DLD1 (cell line): Measurements from ENCODE around the gene ULBP3.
"Not testable (repeated sequence)": the region's sequence is repeated elsewhere in the genome, so short reads cannot be mapped to it uniquely, and the experiment has no call there.

Experiments
- in situ Hi-C: cut with HindIII; loops from 2 replicates; pipeline ENCODE4 v1.10.0; 2017; ENCODE audit warnings: low sequenced_read_pairs

Gene ULBP3

DNA sequence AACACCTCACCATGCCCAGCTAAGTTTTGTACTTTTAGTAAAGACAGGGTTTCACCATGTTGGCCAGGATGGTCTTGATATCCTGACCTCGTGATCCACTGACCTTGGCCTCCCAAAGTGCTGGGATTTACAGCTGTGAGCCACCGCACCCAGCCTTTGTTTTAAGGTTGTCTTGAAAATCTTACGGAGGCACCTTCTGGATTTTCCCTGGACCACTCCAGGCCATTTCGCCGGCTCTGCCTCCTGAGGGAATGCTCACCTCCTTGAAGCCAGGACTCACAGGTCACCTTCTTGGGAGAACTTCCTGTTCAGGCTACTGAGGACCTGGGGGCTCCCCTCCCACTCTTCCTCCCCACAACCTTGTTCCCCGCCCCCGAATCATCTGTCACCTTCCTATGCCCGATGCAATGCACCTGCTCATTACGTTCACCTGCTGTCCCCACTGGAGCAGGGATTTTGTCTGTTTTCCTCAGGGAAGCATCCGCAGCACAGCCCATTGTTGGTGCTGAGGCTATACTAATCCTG lies 24.2 kb downstream of the ULBP3 start:
- in situ Hi-C loops = no loop called here

DNA sequence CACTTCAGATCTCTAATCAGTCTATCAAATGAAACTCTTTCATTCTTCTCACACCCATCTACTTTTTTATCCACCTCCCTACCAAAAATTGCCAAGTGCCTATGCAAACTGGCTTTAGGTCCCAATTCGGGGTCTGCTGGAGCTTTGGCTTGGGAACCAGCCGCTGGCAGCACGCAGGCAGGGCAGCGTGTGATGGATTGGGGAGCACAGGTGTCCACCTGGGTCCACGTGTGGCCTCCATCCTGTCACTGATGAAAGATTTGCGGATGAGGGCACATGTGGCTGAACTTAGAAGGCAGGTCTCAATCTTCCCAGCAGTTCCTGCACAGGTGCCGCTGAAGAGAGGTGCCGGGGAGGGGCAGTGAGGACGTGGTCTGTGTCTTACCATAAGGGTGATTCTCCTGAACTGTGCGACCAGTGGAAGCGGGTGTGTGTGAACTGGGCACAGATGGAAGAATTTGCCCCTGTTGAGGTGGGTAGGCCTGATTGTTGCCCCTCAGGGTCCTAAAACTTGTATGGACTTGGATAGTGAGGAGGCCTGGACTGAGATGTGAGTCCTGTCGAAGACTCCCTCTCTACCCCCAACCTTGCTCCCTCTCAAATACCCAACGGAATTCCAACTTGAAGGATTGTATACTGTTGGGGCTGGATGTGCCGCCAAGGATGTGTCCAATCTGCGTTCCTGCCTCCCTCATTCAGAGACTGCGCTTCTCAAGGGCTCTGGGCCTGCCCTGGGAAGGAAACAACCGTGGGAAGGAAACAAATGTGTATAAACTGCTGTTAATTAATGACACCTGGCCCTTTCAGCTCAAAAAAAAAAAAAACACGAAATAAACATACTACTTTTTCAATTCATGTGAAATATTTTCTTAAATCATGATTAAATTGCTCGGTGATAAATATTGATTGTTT lies 25.2 kb downstream of the ULBP3 start:
- in situ Hi-C loops = no loop called here

DNA sequence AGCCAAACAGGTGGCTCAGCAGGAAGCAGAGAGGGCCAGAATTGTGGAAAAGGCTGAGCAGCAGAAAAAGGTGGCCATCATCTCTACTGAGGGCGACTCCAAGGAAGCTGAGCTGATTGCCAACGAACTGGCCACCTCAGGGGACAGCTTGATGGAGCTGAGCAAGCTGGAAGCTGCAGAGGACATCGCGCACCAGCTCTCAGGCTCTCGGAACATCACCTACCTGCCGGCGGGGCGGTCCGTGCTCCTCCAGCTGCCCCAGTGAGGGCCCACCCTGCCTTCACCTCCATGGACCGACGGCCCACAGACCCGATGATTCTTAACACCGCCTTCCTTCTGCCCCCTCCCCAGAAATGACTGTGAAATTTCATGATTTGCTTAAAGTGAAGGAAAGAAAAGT lies 25.8 kb downstream of the ULBP3 start:
- in situ Hi-C loops = no loop called here

DNA sequence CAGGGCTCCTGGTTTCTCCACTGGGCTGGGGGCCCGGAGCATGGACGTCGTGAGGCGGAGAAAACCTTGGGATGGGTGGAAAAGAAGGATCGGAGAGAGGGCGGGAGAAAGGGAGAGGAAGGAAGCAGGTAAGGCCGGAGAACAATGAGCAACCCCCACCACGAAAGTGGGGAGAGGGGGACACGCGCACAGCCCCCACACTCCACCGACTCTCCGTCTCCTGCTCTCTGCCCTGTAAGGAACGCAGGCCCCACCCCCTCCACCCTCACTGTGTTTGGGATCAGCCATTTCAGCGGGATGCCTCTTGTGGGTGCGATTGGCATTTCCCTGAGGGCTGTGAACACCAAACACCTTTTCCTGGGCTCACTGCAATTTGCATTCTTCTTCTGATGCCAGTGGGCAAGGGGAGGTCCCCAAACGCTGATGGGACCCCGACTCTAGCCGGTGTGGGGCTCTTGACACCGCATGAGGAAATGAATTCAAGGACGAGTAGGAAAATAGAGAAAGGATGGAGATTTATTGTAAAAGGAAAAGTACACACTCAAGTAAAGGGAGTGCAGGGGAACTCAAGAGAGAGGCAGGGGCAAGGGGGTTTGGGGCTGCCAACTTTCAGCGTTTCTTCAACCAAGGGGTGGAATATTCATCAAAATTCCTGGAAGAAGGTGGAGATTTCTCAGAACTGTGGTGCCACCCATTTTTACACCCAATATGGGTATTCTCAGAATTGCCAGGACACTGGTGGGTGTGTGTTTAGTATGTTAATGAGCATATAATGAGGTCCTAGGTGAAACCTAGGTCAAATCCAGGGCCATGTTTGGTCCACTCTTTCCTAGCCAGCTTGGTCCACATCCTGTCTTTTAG lies 30.5 kb downstream of the ULBP3 start:
- in situ Hi-C loops = no loop called here

DNA sequence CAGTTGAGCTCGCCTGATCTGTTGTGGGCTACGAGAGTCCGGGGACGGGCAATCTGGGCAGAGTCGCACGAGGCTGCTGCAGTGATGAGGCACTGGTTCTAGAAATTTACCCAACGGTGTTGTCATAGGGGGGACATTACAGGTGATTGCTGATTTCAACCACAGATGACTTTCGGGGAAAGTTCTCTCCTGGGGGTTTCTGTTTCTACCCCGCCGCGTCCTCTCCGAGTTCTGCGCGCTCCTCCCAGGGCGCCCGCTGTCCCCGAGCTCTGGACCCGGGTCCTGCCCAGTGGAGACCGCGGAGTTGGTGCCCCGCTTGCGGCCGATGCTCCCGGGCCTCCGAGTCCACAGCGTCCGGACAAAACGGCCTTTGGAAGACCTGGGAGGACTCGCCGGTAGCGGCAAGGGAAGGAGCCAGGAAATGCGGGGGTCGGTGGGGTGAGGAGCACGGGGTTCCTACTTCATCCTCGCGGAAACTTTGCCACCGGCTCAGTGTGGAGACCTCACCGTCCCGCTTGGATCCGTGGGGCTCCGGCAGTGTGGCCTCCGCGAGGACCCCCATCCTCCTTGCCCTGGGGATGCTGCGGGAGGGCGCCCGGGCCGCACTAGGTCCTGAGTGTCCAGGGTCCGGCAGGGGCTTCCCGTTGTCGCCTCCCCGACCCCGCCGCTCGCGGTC lies 31.3 kb downstream of the ULBP3 start:
- in situ Hi-C loops = no loop called here

DNA sequence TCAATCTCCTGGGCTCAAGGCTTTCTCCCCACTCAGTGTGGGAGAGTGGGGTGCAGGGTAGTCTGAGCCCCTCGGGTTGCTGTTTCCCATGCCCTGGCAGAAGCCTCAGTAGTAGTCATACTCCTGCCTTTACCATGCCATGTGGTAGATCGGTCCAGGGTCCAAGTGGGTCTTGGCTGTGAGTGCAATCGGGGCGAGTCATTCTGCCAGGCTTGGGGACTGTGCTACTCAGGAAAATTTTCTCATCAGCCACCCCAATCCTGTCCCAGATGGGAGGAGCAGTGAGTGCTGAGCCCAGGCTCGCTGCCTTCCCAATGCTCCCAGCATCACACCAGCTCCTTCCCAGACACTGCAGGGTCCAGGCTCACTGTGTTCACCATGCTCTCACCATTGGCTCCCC lies 32.8 kb downstream of the ULBP3 start:
- in situ Hi-C loops = no loop called here

DNA sequence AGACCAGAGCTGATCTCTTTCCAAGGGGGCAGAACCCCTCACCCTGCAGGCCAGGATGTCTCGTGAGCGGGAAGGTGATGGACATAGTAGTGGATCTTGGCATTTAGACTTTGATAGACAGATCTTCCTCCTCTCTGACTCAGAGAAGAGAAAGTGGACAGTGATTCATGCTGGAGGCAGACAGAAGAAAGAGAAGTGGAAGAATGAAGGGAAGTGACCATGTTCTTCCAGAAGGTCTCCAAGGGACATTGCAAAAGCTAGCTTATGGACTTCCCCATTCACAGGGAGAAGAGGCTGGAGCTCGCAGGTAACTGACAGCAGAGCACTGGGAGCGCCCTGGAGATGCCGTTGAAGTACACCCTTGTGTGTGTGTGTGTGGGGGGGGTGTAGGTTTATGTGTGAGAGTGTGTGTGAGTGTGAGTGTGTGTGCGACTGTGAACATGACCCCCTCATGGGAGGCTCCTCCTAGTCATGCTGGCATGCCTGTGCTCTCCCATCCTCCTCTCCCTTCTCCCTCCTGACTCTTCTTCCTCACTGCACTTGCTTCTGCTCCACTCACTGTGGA lies 35.6 kb downstream of the ULBP3 start:
- in situ Hi-C loops = no loop called here

DNA sequence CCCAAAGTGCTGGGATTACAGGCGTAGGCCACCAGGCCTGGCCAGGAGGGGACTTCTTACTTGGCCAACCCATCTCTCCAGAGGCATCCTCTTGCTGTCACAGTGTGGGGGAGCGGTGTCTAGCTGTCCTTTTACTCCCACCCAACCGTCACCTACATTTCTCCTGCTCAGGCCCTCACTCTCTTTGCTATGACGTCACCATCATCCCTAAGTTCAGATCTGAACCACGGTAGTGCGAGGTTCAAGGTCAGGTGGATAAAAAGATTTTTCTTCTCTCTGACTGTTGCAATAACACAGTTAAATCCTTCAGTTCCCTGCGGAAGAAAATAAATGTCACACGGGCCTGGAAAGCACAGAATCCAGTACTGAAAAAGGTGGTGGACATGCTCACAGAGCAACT lies 36.3 kb downstream of the ULBP3 start:
- in situ Hi-C loops = no loop called here

DNA sequence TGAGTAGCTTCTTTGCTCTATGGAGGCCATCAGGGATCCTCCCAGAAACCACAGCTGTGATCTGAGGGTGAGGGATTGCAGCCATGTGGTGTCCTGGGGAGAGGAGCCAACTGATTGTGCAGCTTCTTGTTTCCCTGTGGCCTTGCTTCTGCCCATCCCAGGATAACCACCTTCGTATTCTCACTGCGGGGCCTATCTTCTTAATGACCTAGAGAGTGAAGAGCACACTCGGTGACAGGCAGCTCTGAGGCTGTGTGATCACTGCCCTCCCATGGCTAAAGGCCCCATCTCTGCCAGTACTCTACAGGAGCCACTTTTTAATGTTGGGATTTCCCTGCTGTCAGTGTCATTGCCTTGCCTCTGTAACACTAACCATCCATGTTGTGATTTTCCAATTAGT lies 38.3 kb downstream of the ULBP3 start:
- in situ Hi-C loops = no loop called here

DNA sequence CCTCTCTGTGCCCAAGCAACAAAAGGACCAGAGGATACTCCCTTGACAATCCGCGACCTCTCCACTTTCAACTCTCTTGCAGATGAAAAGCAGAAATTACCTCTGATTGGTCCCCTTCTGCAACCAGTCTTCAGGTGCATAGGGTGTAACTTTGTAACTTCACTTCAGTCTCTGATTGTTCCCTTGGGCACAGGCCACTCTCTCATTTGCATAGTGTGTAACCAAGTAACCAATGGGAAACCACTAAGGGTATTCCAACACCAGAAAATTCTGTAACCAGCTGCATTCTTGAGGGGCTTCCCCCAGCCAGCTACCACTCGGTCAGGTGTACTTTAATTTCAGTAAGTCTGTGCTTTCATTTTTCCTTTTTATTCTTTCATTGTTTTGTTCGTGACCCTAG lies 39.2 kb downstream of the ULBP3 start:
- in situ Hi-C loops = no loop called here

DNA sequence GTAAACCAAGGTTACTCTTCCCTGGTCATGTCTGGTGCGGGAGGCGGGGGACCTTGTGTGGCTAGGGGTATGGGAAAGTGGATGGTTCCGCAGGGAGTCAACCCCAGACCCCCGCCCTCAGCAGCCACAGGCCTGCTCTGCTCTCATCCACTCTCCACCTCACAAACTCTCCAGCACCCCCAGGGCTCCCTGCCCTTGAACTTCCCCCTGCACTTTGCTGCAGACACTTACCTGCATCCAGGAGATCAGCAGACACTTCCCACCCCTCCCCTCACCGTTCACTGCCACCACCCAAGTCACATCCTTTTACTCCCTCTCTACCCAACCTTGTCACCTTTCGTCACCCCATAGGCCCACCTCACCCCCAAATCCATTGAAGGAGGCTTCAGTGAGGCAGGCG lies 39.6 kb downstream of the ULBP3 start:
- in situ Hi-C loops = no loop called here

DNA sequence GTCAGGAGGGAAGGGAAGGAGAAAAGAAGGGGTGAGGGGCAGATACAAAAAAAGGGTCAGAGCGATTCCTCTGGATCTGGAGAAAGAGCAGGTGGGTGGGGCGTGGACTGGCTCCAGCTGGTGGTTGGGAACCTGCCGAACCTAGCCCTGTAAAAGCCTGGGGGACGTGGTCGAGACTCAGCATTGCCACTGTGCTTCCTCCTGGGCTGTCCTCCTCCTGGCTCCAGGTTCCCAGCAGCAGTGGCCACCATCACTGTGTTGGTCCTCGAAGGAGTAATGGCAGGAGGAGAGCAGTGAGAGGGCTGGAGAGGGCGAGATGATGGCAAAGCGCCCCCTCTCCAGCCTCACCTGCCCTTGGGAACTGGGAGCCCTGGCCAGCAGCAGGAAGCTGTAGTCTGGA lies 40.1 kb downstream of the ULBP3 start:
- in situ Hi-C loops = no loop called here

DNA sequence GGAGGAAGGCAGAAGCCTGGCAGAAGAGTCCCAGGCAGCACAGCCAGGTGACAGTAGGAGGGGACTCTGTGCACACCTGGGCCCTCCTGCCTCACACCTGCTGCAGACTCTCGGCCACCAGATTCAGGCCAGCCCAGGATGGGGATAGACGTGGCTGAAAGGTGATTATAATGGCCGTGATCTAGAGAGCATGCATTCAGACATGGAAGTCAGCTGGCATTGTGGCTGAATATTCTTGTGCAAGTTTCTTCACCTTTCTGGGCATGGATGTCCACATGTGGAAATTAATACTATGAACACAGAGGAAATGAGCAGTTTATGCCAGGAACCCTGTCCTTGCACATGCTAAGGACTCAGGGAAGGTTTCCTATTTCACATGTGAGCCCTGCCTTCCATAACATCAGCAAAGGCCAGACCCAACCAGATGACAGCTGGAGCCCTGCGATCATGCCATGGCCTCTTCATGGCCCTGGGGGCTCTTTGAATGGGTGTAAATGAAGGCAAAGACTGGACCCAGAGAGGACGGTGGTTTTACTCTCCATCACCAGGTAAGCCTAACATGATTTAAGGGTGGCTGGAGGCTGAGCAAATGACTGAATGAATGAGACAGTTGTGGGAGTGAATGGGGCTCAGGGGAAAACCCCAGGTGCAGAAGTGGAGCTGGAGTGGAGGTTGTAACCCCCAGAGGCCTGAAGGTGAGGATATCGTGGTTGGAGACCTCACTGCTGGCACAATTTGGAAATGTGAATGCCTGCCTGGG lies 40.9 kb downstream of the ULBP3 start:
- in situ Hi-C loops = no loop called here

DNA sequence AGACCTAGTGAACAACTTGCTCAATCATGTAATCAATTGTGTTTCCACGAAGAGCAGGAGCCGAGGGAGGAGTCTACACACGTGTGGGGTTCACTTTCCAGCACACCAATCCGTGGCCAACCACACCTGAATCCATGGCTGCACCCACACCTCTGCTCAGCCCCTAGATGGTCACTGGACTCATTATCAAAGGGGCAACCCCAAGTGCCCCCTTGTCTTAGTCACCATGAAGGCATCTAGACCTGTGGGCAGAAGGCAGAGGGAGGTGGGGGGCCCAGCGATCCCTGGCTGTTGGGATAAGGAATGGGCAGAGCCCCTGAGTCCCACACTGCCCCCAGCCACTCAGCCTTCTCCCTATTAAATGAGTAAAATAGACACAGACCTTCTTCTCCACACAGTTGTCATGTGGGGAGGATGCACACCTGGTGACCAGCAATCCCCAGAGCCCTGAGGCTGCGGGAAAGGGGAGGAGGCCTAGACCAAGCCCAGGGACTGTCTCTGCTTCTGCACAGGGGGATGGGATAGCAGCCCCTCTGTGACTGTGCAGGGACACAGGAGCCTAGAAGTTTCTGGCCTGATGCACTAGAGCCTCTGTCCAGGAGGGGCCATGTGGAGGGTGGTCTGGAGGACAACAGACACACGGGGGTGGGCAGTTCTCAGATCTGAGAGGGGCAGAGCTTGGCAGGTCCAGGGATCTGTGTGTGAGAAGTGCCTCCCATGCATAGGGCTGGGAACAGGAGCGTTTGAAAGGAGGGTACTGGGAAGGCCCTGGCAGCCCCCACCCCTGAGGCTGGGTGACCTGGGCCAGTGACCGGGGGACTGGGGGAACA lies 41.7 kb downstream of the ULBP3 start:
- in situ Hi-C loops = no loop called here

DNA sequence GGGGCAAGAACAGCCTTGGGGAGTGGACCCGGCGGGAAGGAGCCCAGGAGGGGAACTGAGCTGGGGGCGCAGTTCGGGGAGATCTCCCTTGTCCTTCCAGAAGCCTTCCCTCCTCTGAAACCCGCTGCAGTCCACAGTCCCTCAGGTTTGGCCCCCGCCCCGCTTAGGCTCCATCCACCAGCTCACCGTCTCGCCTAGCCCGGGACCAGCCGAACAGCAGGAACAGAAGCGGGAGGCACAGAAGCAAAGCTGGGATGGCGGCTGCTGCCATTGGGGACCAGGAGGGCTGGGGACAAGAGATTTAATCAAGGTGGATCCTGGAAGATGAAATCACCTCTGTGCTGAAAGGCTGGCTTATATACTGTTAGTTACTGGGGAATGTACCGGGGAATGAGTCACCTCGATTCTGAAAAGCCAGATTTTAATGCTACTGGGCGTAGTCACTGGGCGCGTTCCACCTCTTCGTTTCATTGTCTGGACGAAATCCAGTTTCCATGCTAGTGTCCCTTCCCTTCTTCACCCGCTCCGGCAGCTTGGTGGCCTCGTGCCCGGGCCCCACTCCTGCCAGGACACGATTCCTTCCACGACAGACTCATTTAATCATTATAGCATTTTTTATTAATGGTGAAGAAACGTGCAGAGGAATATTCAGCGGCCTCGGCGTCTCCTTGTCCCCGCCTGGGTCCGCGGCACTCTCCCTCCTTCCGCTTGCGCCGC lies 43.6 kb downstream of the ULBP3 start, which contains the start of gene RAET1L:
TSS of gene RAET1L (minus strand) at position 332 of the 717 bp plus-strand sequence. CDS start at position 271, 61 bp downstream.
- in situ Hi-C loops = no loop called here

DNA sequence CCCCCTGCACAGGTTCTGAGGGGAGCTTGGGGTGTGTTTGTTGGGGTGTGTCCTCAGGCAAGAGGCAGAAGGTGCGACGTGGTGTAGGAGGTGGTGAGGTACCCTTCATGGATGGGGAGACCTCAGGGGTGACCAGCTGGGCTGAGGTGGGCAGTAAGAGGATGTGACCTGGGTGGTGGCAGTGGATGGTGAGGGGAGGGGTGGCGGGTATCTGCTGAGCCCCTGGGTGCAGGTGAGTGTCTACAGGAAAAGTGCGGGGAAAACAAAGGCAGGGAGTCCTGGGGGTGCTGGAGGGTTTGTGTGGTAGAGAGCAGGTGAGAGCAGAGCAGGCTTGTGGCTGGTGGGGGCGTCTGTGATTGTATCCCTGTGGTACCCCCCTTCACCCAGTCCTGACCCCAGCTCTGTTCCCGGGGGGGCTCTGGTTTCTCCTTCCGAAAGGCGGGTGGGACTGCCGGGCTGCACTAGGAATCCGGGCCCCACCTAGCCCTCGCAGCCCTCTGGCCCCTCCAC lies 44.2 kb downstream of the ULBP3 start:
- in situ Hi-C loops = no loop called here

DNA sequence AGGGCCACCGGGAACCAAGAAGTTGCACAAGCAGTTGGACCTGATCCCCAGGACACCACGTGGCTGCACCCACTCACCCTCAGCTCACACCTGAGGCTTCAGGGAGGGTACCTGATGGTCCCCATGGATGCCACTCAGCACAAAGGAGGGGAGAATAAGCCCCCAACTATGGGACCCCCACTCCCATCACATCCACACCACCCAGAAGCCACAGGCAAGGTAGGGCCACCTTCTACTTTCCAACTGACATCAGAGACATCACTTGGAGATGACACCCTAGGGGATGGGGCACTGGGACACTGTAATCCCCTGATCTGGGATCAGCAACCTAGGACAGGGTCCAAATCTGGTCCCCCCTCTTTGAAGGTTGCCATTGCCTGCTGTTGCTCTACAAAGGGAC lies 44.9 kb downstream of the ULBP3 start:
- in situ Hi-C loops = not testable (repeated sequence)

DNA sequence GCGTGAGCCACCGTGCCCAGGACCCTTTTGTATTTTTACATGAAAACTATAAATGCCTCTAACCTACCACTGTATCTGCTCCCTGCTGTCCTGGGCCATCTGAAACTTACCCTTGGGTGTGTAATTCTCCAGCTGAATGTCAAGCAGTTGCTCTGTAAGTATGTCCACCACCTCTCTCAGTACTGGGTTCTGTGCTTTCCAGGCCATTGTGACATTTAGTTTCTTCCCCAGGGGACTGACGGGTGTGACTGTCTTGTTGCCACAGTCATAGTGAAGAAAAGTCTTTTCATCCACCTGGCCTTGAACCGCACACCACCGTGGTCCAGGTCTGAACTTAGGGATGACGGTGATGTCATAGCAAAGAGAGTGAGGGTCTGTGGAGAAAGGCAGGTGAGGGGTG lies 47.1 kb downstream of the ULBP3 start:
- in situ Hi-C loops = not testable (repeated sequence)
